B cell (primary cell): Measurements from ENCODE around the gene HCST. TPM values are rescaled to one million over a fixed set of nuclear protein-coding genes. Genes with fewer than 3 reads are reported as not detected.

Experiments used
- ATAC-seq: fragments of 200-7000 bp; cut with Tn5 transposase; one replicate; pipeline ENCODE4 v1.10.0; 2021; ENCODE audit warnings: low read depth, mild to moderate bottlenecking, moderate number of reproducible peaks, moderate library complexity
- CTCF ChIA-PET: fragments of 350-600 bp; sonication (Branson Sonifier 250); formaldehyde crosslinking; loops from one replicate; lab custom pipeline; 2021; ENCODE audit warnings: antibody characterized with exemption, inconsistent platforms; lab: Charles Lee
- POLR2A ChIA-PET: fragments of 350-600 bp; sonication (Branson Sonifier 250); formaldehyde crosslinking; loops from one replicate; lab custom pipeline; 2021; ENCODE audit warnings: antibody characterized with exemption; lab: Charles Lee
- DNase-seq: peaks from one replicate; pipeline ENCODE4 v3.0.0; 2013
- H2AFZ ChIP-seq: 2 replicates; pipeline ENCODE4 v1.6.1; 2012; ENCODE audit warnings: mild to moderate bottlenecking, low read depth, low read length; ENCODE audit not compliant: insufficient read depth, poor library complexity, severe bottlenecking
- H3K27ac ChIP-seq, 2 donors: 1 replicate in 1 of 2; 2 replicates in 1 of 2; pipeline ENCODE4 v1.5.1; 2012 to 2013; ENCODE audit warnings: low read length in 2 of 2, mild to moderate bottlenecking in 2 of 2, moderate library complexity in 1 of 2
- H3K27me3 ChIP-seq, 4 experiments: fragments of 200-600 bp in 1 of 4; sonication (generic) in 1 of 4; replicated peaks in 1 of 4; 1 replicate in 2 of 4; 2 replicates in 2 of 4; pipeline versions ENCODE4 v1.6.1 to v1.7.0; 2013 to 2016; ENCODE audit warnings: low read length in 3 of 4, mild to moderate bottlenecking in 2 of 4, mixed read lengths in 1 of 4, moderate library complexity in 1 of 4; ENCODE audit not compliant: insufficient read depth in 4 of 4, control insufficient read depth in 3 of 4; ENCODE audit errors: control extremely low read depth in 1 of 4
- H3K36me3 ChIP-seq, 2 experiments: replicated peaks in 1 of 2; 1 replicate in 1 of 2; 2 replicates in 1 of 2; pipeline versions ENCODE4 v1.6.1 to v1.7.1; 2013; ENCODE audit warnings: low read length in 1 of 2; ENCODE audit not compliant: insufficient read depth in 2 of 2, control insufficient read depth in 1 of 2; ENCODE audit errors: control extremely low read depth in 1 of 2, extremely low read depth in 1 of 2
- H3K4me1 ChIP-seq, 2 donors: fragments of 200-600 bp in 1 of 2; sonication (generic) in 1 of 2; 1 replicate in 1 of 2; 2 replicates in 1 of 2; pipeline versions ENCODE4 v1.5.1 to v1.6.1; 2013 to 2017; ENCODE audit warnings: low read length in 2 of 2; ENCODE audit not compliant: control insufficient read depth in 2 of 2, insufficient read depth in 2 of 2
- H3K4me2 ChIP-seq: replicated peaks from 2 replicates; pipeline ENCODE3; 2012; ENCODE audit warnings: mild to moderate bottlenecking, low read depth, low read length; ENCODE audit not compliant: poor library complexity, severe bottlenecking
- H3K4me3 ChIP-seq, 5 experiments: fragments of 200-600 bp in 1 of 5; sonication (generic) in 1 of 5; 1 replicate in 3 of 5; 2 replicates in 2 of 5; pipeline versions ENCODE4 v1.5.1 to v1.7.0; 2011 to 2016; ENCODE audit warnings: low read length in 4 of 5, mild to moderate bottlenecking in 4 of 5, low read depth in 2 of 5, control low read depth in 1 of 5, moderate library complexity in 1 of 5; ENCODE audit not compliant: insufficient read depth in 1 of 5; ENCODE audit errors: control extremely low read depth in 1 of 5, extremely low read depth in 1 of 5
- H3K79me2 ChIP-seq: fragments of 200-600 bp; sonication (generic); one replicate; pipeline ENCODE4 v1.6.0; 2016; ENCODE audit warnings: low read length; ENCODE audit not compliant: control insufficient read depth, insufficient read depth
- H3K9ac ChIP-seq: fragments of 200-600 bp; sonication (generic); 2 replicates; pipeline ENCODE4 v1.6.1; 2017; ENCODE audit warnings: mild to moderate bottlenecking, low read length, moderate library complexity
- H3K9me3 ChIP-seq, 3 donors: one replicate each; pipeline versions ENCODE4 v1.6.1 to v1.7.1; 2013; ENCODE audit warnings: low read length in 2 of 3; ENCODE audit not compliant: control insufficient read depth in 2 of 3, insufficient read depth in 1 of 3; ENCODE audit errors: control extremely low read depth in 1 of 3
- H4K20me1 ChIP-seq: 2 replicates; pipeline ENCODE4 v1.6.0; 2012; ENCODE audit warnings: mild to moderate bottlenecking, low read length; ENCODE audit not compliant: insufficient read depth, control insufficient read depth, poor library complexity, severe bottlenecking
- H3K27ac Mint-ChIP-seq: one replicate; pipeline ENCODE4 v1.8.0; 2021; ENCODE audit warnings: mixed read lengths
- H3K27me3 Mint-ChIP-seq: one replicate; pipeline ENCODE4 v1.8.0; 2021; ENCODE audit warnings: mixed read lengths
- H3K4me1 Mint-ChIP-seq: one replicate; pipeline ENCODE4 v1.8.0; 2021; ENCODE audit warnings: mixed read lengths
- H3K4me3 Mint-ChIP-seq: one replicate; pipeline ENCODE4 v1.8.0; 2021; ENCODE audit warnings: mixed read lengths
- H3K9me3 Mint-ChIP-seq: one replicate; pipeline ENCODE4 v1.8.0; 2022; ENCODE audit warnings: mixed read lengths; ENCODE audit not compliant: insufficient read depth
- CTCF ChIP-seq: fragments of 200-600 bp; IDR thresholded peaks from one replicate; pipeline ENCODE4 v1.8.0; 2022; ENCODE audit warnings: antibody characterized with exemption, mild to moderate bottlenecking
- EZH2 ChIP-seq: IDR thresholded peaks from 2 replicates; pipeline ENCODE4 v1.6.1; 2012; ENCODE audit warnings: borderline replicate concordance, low read depth, mild to moderate bottlenecking, moderate library complexity, low read length; ENCODE audit not compliant: insufficient read depth, poor library complexity, severe bottlenecking
- WGBS: methylation state at CpG from one replicate; pipeline ENCODE4 v1.1.5; 2013; ENCODE audit warnings: missing lambda C conversion rate; ENCODE audit not compliant: insufficient coverage; 5-methylcytosine and 5-hydroxymethylcytosine counted together
- intact Hi-C: fragments of 100-400 bp; cut with micrococcal nuclease; formaldehyde crosslinking; loops from one replicate; pipeline ENCODE4 v1.10.0; 2022
- polyA plus RNA-seq: library from polyadenylated mRNA; depleted of rRNA; stranded (reverse); fragments of >200 nt; gene quantifications from 2 replicates; pipeline ENCODE4 v1.2.3, GENCODE V29; 2012
- total RNA-seq, 2 donors: library from RNA; stranded (reverse); fragments of 120-200 nt in 1 of 2; gene quantifications; 1 replicate in 1 of 2; 2 replicates in 1 of 2; pipeline versions ENCODE4 v1.2.3 to v1.2.4, GENCODE V29; 2013 to 2022

The HCST gene
- total and polyA plus RNA-seq, 2 donors (not counting 1 experiment from before 2014, with no cell fraction given) = 4.8 to 40.6 TPM

- no peak for ATAC-seq
- no CpG with 5 or more reads among the region's 3 CpGs for WGBS
Observed at GRCh38 chr19:35915443-35915842, 13.1 kb downstream of the HCST start.

GRCh38 chr19:35919306-35919705 is 17.0 kb downstream of the HCST start:
- no peak overlapping the region for H3K9ac ChIP-seq
- no peak for TF ChIP-seq EZH2
- no peak for TF ChIP-seq CTCF
- Mint-ChIP-seq H3K27ac (no peak overlapping the region), H3K4me3 (no peak overlapping the region), H3K4me1 (peaks cover 10% of the 10 kb centered on the region), H3K9me3 (no peaks in the 10 kb centered on the region), H3K27me3 (no peaks in the 10 kb centered on the region)
- H4K20me1 ChIP-seq = no peaks in the 10 kb centered on the region
- no peaks in the 10 kb centered on the region for H3K36me3 ChIP-seq
- H3K27ac ChIP-seq = no peak overlapping the region
- 99% methylated on average over 7 of the region's 11 CpGs for WGBS
- ChIA-PET CTCF (no interaction called here), POLR2A (no interaction called here)
- H3K9me3 ChIP-seq = no peaks in the 10 kb centered on the region
- ATAC-seq = no peak
- H3K27me3 ChIP-seq = no peaks in the 10 kb centered on the region
- no peak for DNase-seq
- H3K4me1 ChIP-seq = peaks cover 0 to 3% of the 10 kb centered on the region in 2 donors
- no peak overlapping the region for H3K4me2 ChIP-seq
- no peaks in the 10 kb centered on the region for H3K79me2 ChIP-seq
- H2AFZ ChIP-seq = no peak overlapping the region
- no peak overlapping the region for H3K4me3 ChIP-seq
- intact Hi-C loops = no loop called here

More at GRCh38 chr19:35915443-35915842, 13.1 kb downstream of the HCST start:
- Mint-ChIP-seq H3K9me3 (no peaks in the 10 kb centered on the region), H3K4me3 (no peak overlapping the region), H3K27ac (no peak overlapping the region), H3K4me1 (peaks cover 23% of the 10 kb centered on the region), H3K27me3 (no peaks in the 10 kb centered on the region)
- Histone ChIP-seq H3K79me2 (no peaks in the 10 kb centered on the region), H3K9ac (no peak overlapping the region), H3K27ac (no peak overlapping the region), H3K4me3 (no peak overlapping the region), H3K4me1 (peaks cover 13 to 32% of the 10 kb centered on the region in 2 donors), H3K4me2 (no peak overlapping the region), H4K20me1 (no peaks in the 10 kb centered on the region), H3K27me3 (no peaks in the 10 kb centered on the region), H2AFZ (no peak overlapping the region), H3K9me3 (no peaks in the 10 kb centered on the region), H3K36me3 (no peaks in the 10 kb centered on the region)
- CTCF ChIA-PET = interaction anchor here (0.5 to 1.2 kb wide), 2 partner anchors 10 to 684 kb away, joined by 3 to 4 read pairs; no protein-coding TSS in a partner anchor
- POLR2A ChIA-PET = no interaction called here
- no peak for DNase-seq
- intact Hi-C loops = no loop called here
- no peak for TF ChIP-seq EZH2
- TF ChIP-seq CTCF = no peak
